ENCODE results near the gene VSIG10L2.
"Not testable (repeated sequence)": the region's sequence is repeated elsewhere in the genome, so short reads cannot be mapped to it uniquely, and the experiment has no call there.

The VSIG10L2 gene

DNA sequence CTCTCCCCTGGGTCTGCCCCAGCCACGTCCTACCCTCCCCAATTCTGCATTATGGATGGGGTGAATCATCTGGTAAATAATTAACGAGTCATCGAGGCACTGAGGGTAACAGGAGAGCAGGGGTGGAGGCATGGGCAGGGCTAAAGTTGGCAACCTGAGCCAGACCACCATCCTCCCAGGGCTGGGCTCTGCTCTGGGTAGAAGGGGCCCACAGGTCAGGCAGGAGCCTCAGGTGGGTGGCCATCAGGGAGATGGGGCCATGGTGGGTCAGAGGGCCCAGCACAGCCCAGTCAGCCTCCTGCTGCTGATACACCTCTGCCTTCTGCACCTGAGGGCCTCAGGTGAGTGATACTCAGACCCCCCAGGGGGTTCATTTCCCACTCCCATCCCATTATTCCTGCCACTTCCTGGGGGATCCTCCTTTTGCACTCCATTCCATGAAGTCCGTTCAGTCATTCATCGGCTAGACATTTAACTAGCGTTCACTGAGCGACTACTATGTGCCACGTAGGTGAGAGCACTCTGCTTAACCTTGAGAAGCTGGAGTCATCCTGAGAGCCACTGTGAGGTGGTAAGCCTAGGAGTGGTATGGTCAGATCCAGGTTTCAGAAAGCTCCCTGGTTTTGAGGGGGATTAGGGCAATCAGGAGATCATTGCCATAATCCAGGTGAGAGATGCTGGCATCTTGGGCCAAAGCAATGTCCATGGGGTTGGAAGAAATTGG lies at the start of gene VSIG10L2:
TSS of gene VSIG10L2 (plus strand) at position 248 of the 724 bp plus-strand sequence. CDS start at position 260, 12 bp downstream.
- DNase-seq: no peak

DNA sequence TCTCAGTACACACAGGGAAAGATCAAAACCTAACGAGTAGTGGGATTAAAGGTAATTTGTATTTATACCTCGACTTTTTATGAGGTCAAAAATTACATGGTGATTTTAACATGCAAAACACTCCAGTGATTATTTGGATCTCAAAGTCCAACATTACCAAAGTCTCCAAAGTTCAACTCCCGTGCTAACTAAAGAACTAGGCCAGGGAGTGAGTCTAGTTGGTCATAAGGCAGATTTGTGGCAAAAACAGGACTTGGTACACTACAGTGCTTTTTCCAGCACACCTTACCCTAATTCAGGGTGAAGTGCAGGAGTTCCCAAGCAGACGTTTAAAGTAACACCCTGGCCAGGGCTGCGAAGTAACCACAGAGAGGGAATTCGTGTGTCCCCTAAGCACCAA lies 44.0 kb upstream of the VSIG10L2 start:
- DNase-seq: no peak

DNA sequence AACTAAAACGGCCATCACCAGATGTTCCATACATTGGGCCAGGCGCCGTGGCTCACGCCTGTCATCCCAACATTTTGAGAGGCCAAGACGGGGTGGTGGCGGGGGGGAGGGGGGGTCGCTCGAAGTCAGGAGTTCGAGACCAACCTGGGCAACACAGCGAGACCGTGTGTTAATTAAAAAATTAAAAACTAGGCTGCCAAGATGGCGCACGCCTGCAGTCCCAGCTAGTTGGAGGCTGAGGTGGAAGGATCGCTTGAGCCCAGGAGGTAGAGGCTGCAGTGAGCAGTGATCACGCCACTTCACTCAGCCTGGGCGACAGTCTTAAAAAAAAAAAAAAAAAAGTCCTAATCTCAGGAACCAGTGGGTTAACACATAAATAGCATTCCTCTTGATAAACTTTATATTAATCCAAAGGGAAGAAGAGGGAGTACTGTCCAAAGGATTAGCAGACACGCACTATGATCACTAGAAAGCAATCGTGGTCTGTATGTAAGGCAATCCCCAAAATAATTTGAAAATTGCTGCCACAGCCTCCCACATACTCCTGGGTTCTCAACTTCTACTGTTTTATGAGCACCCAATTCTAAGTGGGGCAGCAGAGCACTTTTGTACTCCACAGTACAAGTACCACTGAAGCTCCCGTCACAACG lies 43.4 kb upstream of the VSIG10L2 start:
- no peak for DNase-seq

DNA sequence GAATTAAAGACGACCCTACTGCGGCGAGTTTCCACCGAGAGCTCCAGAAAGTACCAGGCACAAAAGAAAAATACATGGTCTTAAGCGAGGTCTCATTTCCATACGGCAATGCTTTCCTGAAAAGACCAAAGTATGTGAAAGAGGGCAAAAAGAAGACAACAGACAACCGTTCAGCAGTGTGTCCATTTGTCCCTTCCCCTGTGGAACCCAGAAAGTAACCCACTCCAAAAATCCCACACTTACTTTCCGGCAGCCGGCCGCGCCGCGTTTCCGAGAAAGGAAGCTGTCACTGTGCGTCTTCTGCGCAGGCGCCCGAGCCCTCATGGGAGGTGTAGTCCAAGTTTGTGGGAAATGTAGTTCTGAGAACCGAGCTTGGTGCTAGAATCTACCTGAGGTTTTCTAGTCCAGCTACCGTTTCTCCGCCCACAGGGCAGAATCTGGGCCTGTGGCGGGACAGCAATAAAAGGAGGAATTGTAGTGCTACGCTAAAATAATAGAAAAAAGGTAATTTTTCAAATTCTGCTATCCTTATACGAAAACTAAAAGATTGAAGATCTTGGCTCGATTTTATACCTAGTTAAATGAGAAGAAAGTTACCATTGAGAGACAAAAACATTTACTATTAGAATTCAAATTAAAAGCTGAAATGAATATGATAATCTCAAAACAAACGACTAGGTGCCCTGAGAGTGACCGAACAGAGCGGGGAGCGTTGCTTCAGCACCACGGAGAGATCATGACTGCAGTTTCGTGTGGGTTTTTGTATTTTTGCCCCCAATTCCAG lies 42.7 kb upstream of the VSIG10L2 start, which contains the start of gene PUS3:
TSS of gene PUS3 (minus strand) at position 280 of the 784 bp plus-strand sequence. CDS start 6,922 bp downstream, outside the sequence.
- DNase-seq: peak; percentile 88

DNA sequence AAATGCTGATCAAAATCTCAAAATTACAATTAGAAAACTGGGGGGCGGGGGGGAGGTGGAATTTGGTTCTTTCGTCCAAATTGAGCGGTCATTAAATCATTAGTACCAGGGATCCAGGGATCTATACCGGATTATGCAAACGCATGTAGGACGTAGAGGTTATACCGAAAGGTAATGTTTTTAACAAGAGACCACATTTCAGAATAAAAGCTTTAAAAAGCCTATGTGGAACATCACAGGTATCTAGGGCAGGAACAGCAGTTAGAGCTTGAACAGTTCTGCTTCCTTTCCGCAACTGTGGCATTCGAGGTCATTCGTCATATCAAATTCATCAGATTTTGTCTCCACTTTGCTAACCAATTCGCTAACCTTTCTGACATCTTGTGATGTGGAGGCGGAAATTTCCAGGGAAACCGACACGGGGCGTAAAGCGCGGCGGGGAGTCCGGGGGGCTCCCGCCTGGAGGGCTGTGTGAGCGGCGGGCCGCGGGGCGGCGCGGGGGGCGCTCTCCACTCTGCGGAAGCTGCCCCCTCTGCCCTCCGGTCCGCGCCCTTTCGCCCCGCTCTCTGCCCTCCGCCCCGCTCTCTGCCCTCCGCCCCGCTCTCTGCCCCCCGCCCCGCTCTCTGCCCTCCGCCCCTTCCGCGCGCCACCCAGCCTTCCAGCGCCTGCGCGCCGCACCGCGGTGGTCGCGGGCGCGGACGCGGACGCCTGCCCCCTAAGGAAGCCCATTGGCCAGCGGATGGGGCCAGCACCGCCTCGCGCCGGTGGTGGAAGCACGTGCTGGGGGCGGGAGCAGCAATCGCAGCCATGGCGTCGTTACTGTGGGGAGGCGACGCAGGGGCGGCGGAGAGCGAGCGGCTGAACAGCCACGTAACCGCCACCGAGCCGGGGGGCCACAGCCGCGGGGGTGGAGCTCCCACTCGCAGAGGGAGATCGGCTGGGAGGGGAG lies 41.9 kb upstream of the VSIG10L2 start, which contains the start of gene DDX25:
TSS of gene DDX25 (plus strand) at position 798 of the 949 bp plus-strand sequence. CDS start at position 808, 10 bp downstream.
- no peak for DNase-seq

DNA sequence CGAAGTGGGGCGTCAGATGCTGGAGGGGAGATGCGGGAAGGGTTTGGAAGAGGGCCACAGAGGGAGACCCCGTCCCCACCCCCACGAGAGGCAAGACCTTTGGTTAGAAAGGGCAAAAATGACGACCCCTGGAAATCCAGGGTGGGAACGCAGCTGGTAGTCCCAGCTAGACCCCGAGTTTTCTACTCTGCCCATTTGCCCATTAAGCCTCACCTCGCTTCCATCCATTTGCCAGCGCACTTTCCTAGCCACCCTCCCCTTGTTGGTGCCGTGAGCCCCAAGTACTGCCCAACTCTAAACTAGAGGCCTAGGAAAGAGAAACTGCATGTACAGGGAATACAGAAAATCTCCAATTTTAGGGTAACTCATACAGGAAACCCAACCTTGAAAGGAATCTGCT lies 41.2 kb upstream of the VSIG10L2 start:
- DNase-seq: no peak

DNA sequence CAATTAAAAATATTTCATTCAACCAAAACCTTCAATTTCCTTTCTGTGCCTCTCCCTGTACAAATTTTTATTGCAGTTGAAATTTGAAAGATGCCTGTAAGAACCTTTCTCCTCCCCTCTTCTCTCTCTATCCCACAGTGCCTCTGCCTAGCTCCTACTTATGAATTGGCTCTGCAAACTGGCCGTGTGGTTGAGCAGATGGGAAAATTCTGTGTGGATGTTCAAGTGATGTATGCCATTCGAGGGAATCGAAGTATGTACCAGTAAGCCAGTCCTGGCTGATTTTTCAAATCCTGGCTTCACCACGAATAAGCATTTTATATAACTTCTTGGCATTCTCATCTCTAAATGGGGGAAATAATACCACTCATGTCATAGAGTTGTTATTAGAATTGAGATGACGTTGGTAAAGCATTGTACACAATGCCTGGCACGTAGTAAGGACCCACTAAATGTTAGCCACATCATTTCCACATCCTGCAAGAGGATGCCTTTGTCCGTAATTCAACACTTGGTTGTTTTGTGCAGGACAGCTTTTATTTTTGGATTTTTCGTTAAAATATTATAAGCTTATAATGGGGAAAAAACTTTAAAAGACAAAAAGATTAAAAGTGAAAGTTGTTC lies 35.5 kb upstream of the VSIG10L2 start:
- no peak for DNase-seq

DNA sequence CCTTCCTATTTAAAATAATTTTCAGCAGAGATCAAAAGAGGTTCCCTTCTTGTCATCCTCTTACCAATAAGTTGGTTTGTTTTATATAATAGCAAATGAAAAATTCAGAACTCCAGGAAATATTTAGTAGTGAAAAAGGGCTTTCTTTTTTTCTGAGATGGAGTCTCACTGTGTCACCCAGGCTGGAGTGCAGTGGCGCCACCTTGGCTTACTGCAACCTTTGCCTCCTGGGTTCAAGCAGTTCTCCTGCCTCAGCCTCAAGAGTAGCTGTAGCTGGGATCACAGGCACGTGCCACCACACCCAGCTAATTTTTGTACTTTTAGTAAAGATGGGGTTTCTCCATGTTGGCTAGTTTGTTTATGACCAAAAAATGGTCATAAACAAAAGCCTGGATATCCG lies 31.2 kb upstream of the VSIG10L2 start:
- DNase-seq: not testable (repeated sequence)

DNA sequence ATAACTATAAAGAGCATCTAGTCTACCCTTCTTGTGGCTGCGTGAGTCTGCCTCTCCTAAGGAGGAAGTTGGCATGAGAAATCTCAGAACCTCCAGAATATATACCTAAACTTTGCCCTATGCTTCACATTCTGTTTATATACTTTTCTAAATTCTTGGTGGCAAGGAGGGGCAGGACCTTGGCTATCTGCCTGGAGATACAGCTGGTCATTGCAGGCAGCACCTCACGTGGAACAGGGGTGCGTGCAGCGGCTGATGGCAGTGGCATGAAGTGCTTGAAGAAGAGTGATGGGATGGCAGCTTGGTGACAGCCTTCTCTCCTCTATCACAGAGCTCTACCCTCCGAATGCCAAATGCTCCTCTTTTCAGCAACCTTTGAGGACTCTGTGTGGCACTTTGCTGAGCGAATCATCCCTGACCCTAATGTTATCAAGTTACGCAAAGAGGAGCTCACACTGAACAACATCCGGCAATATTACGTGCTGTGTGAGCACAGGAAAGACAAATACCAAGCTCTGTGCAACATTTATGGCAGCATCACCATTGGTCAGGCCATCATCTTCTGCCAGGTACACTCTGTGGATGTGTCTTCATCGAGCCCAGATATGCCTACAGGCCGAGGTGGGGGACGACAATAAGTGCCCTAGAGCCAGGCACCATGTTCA lies 29.0 kb upstream of the VSIG10L2 start:
- DNase-seq: no peak

DNA sequence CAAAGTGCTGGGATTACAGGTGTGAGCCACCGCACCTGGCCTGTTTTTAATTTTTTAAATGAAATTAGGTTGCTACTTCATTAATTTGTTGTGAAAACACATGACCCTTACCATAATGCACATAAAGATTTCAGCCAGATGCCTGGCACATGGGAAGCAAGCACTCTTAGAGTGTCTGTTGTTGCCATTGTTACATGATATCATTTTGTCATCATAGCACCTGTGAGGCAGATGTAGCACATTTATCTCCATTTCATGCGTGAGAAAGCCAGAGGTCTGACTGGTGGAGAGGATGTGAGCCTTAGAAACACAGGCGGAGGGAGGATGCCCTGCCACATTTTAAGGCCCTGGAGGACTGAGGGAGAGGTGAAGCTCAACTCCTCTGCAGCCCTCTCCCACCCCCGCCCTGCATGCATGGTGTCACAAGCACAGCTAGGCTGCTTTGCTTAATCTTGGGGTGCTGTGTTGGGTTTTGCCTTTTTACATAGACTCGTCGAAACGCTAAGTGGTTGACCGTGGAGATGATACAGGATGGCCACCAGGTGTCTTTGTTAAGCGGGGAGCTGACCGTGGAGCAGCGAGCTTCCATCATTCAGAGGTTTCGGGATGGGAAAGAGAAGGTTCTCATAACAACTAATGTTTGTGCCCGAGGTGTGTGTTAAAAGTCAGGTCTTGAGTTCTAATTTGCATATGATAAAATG lies 27.6 kb upstream of the VSIG10L2 start:
- DNase-seq: no peak

DNA sequence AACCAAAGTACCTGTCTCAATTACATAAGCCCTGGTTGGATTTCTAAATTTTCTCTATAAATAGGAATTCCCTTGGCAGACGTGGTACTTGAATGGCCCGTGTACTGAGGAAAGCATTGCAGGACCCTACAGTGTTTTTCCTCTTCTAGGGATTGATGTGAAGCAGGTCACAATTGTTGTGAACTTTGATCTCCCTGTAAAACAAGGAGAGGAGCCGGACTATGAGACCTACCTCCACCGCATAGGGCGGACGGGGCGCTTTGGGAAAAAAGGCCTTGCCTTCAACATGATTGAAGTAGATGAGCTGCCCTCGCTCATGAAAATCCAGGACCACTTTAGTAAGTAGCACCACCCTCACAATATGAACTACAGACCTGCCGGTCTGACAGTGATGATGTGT lies 24.8 kb upstream of the VSIG10L2 start:
- DNase-seq: no peak

DNA sequence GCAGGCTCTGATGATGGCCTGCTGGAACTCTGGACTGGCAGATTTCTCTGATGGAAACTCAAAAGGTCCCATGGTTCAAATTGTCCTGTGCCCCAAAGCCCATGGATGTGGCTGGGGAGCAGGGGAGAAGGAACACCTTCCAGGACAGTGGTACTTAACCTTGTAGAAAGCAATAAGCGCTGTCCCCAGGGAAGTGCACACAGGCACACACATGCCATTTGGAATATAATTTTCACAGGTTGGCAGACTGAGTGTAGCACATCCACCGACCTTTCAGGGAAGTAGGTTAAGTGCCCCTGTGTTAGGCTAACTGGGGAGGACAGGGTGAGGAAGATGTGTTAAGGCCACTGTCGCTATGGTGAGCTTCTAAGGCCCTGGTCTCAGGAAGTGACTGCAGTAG lies 23.7 kb upstream of the VSIG10L2 start:
- no peak for DNase-seq

DNA sequence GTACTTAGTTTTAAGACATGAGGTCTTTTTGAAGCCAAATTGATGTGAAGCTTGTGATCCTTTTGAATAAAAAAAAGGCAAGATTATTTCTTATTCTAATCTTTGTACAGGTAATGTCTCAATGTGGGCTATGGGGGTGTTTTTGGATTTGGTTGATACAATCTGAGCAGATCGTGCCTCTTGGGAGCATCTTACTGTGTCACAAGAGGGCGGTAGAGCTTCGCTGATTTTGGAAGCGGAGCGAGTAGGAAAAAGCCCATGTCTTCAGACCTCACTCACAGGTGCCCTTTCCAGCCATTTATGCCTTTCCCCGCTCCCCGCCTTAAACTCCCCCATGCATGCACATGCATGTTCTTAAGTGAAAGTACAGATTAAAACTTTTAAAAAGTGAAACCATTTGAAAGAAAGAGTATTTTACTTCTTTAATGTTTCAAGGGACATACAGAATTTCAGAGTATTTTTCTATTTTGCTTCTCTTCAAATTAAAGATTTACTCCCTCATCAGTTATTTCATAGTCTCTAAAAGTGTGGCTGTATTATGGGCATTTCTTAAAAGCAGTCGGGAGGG lies 22.7 kb upstream of the VSIG10L2 start:
- peak; percentile 36 for DNase-seq

DNA sequence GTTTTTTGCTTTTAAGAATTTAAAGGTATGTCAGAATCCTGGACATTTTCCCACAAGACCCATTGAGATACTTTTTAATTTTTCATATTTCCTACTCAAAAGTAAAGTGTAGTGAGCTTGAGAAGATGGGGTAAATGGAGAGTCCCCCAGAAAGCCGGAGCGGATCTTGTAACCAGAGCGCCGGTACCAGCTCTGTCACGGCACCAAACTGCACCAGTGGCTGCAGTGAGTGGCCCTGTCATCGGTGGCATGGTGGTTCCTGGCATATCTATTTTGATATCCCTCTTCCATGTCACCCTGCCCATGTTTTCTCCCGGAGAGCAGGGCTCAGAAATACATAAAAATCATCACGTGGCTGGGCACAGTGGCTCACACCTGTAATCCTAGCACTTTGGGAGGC lies 22.2 kb upstream of the VSIG10L2 start:
- no peak for DNase-seq

DNA sequence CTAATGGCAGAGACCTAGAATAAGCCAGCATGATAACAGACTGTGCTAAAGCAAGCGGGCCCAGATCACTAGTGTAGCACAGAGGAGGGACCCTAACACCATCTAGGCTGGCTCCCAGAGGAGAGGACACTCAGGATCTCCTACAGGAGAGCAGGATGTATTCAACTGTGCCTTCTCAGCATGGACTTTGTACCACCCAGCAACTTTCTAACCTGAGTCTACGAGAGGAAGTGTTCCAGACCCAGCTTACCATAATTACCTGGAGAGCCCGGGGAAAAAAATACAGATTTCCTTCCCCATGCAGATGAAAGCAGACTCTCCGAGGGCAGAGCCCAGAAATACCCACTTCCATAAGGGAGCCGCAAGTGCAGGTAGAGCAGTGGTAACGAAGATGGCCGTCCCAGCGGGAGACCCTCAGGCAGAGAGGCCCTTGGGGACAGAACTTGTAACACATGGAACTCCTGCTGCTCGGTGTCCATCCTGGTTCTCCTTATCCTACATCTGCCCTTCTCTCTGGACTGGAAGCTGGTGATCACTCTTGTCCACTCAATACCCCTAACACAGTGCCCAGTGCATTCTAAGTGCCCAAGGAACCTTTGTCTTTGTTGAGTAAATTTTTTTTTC lies 21.3 kb upstream of the VSIG10L2 start:
- DNase-seq: no peak

DNA sequence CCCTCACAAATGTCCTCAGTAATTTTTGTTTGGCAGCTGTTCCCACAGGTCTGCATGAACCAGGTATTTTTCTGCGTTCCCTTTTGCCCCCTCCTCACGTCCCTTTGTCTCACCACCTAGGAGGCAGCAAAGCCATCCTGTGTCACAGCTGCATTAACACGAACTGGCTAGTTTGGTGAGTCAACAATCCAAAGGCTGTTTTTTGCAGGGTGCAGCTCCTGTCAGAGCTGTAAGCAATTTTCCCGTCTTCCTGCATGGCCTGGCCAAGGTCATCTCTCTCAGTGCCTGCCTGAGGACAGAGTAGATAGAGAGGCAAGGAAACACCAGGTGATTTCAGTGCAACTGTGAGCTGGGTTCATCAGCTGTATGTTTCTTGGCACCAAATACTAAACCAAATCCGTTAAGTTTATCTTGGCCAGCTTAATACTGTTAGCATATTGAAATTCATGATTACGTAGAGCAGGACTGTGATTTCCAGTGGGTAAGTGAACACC lies 20.6 kb upstream of the VSIG10L2 start:
- no peak for DNase-seq

DNA sequence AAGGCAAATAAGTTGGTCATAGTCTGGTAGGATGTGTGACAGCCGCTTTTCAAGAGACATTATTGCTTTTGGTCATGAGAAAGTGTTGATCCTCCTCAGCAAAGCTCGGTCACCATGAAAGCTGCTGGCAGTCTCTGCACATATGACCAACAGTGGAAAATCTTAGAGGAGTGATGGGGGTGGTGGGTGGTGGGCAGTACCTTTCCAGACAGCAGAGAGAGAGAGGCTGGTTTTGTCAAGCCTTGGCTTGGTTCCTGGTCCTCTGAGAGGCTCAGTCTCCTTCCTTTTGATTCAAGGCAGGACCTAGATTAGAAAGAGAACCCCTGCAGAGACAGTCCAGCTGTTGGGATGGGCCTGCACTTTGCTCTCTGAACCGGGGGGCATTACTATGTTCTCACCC lies 20.0 kb upstream of the VSIG10L2 start:
- no peak for DNase-seq

DNA sequence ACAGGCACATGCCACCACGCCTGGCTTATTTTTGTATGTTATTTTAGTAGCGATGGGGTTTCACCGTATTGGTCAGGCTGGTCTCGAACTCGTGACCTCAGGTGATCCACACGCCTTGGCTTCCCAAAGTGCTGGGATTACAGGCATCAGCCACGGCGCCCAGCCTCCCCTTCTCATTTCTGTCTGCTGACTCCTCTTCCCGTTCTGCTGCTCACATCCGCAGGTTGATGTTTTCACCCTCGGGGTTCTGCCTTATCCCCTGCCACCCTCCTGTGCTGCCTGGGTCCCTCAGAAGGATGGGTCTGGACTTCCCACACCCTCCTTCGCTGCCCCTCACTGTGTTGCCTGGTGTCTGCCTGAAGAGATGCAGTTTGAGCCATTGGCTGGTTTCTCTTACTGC lies 19.2 kb upstream of the VSIG10L2 start:
- DNase-seq: no peak

DNA sequence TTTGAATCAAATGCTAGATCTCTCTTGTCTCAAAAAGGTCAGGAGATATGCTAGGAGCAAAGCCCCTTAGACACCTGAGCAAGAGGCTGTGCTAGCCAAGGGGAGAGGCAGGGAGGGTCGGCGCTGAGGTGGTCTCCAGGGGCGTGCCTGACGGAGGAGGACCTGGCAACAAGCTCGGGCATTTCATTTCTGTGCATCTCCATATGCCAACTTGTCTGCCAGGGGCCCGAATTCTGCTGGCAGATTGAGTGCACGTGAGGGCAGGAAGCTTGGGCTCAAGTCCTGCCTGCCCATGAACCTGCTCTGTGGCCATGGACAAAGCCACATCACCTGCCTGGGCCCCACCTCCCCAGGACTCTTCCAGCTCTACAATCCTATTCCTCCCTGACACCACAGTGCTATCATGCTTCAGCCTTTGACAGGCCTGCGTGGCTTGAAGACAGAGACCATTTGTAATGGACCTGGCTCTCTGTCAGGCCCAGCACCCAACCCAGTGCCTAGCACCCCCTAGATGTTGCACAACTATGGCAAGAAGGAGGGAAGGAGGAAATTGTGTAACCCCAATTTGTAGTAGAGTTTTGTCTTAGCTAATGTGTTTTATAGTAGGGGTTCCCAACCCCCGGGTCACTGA lies 16.3 kb upstream of the VSIG10L2 start:
- no peak for DNase-seq

All from stimulated activated CD4-positive, alpha-beta T cell treated with anti-CD3 and anti-CD28 coated beads, Interleukin-12 subunit alpha, Interleukin-12 subunit beta, amount 100 ng/mL, for 4 hours (primary cell).